ENCODE data around the gene PAK3. TPM values are rescaled to one million over a fixed set of nuclear protein-coding genes. Genes with fewer than 3 reads are reported as not detected.

The PAK3 gene
- total and polyA plus RNA-seq, 2 of the 8 experiments (the other 6 are each of a cell fraction or from before 2014, with no cell fraction given): 0.80 to 7.2 TPM

- Histone ChIP-seq H4K91ac (replicated peaks; ENCODE audit: insufficient read length, low read length) (no peak overlapping the region), H3K23ac (ENCODE audit: insufficient read length) (no peak overlapping the region), H3K56ac (replicated peaks; ENCODE audit: insufficient read length, low read depth, low read length) (no peak overlapping the region), H2BK5ac (ENCODE audit: low read depth, low read length) (no peak overlapping the region), H3K27me3 (replicated peaks in 1 of 4; ENCODE audit: control insufficient read depth in 3 of 4, extremely low read depth in 1 of 4, insufficient read depth in 3 of 4, low read length in 3 of 4) (no peaks in the 10 kb centered on the region), H2BK20ac (ENCODE audit: low read length) (no peak overlapping the region), H4K8ac (ENCODE audit: extremely low read depth, insufficient read depth, low read length) (no peak overlapping the region), H3K4me3 (ENCODE audit: extremely low read depth in 1 of 4, insufficient read depth in 2 of 4, low read depth in 3 of 4, low read length in 4 of 4) (no peak overlapping the region), H4K5ac (ENCODE audit: insufficient read length, low read depth, low read length) (no peak overlapping the region), H3K9me3 (ENCODE audit: insufficient read depth in 2 of 2, low read depth in 1 of 2, low read length in 1 of 2) (no peaks in the 10 kb centered on the region), H3K4me1 (replicated peaks in 1 of 4; ENCODE audit: control insufficient read depth in 3 of 4, insufficient read depth in 4 of 4, low read length in 3 of 4) (no peaks in the 10 kb centered on the region), H3K79me1 (ENCODE audit: low read depth, low read length) (no peaks in the 10 kb centered on the region), H3K27ac (ENCODE audit: low read depth, low read length) (no peak overlapping the region), H3K23me2 (ENCODE audit: low read depth, low read length) (no peaks in the 10 kb centered on the region), H3K9ac (replicated peaks in 1 of 4; ENCODE audit: extremely low read depth in 1 of 4, low read depth in 3 of 4, low read length in 3 of 4) (no peak overlapping the region), H2BK15ac (ENCODE audit: low read length) (no peak overlapping the region), H2BK12ac (ENCODE audit: low read depth, low read length) (no peak overlapping the region), H2AK5ac (ENCODE audit: low read depth, low read length) (no peak overlapping the region), H3K79me2 (ENCODE audit: control insufficient read depth in 1 of 2, insufficient read depth in 2 of 2, low read length in 2 of 2) (no peaks in the 10 kb centered on the region), H3K18ac (ENCODE audit: extremely low read depth, low read length) (no peak overlapping the region), H3K36me3 (ENCODE audit: control insufficient read depth in 2 of 4, insufficient read depth in 4 of 4, low read length in 3 of 4) (peaks cover 0 to 25% (median 1%) of the 10 kb centered on the region in 4 experiments; a peak in 3 of 8 replicates), H2BK120ac (replicated peaks; ENCODE audit: low read depth, low read length) (no peak overlapping the region), H3K14ac (ENCODE audit: insufficient read length) (no peak overlapping the region), H4K20me1 (replicated peaks in 1 of 2; ENCODE audit: control insufficient read depth in 1 of 2, insufficient read depth in 2 of 2, low read length in 2 of 2) (no peaks in the 10 kb centered on the region), H3K4me2 (ENCODE audit: insufficient read depth in 1 of 2, low read depth in 2 of 2, low read length in 2 of 2) (no peak overlapping the region), H3K4ac (replicated peaks; ENCODE audit: insufficient read length, low read depth, low read length) (no peak overlapping the region), H2AFZ (ENCODE audit: low read length) (no peak overlapping the region)
- POLR2A ChIA-PET (ENCODE audit: partially characterized antibody): no interaction called here
- DNase-seq (ENCODE audit: low read depth in 1 of 2, low spot score in 2 of 2): no peak
- peak; percentile 42 for FAIRE-seq
- CTCF ChIA-PET (ENCODE audit: partially characterized antibody): interaction anchor here (0.6 kb wide), 1 partner anchor 40 kb away, joined by 3 read pairs; no protein-coding TSS in a partner anchor
- no peak for TF ChIP-seq CHD1 (IDR thresholded peaks at IDR 0.05; ENCODE audit: low read depth, low read length)
- no peak for TF ChIP-seq JUN (IDR thresholded peaks at IDR 0.05; ENCODE audit: low read depth, low read length)
- TF ChIP-seq SP2 (IDR thresholded peaks at IDR 0.05; ENCODE audit: low read length): no peak
- no peak for TF ChIP-seq RBBP5 (IDR thresholded peaks at IDR 0.05; ENCODE audit: borderline replicate concordance, low read depth, low read length)
- no peak for TF ChIP-seq ATF3 (IDR thresholded peaks at IDR 0.05; ENCODE audit: insufficient read depth, low read depth, low read length)
- TF ChIP-seq HDAC6 (IDR thresholded peaks at IDR 0.05; ENCODE audit: low read depth, low read length): no peak
- TF ChIP-seq, protein P1, sequence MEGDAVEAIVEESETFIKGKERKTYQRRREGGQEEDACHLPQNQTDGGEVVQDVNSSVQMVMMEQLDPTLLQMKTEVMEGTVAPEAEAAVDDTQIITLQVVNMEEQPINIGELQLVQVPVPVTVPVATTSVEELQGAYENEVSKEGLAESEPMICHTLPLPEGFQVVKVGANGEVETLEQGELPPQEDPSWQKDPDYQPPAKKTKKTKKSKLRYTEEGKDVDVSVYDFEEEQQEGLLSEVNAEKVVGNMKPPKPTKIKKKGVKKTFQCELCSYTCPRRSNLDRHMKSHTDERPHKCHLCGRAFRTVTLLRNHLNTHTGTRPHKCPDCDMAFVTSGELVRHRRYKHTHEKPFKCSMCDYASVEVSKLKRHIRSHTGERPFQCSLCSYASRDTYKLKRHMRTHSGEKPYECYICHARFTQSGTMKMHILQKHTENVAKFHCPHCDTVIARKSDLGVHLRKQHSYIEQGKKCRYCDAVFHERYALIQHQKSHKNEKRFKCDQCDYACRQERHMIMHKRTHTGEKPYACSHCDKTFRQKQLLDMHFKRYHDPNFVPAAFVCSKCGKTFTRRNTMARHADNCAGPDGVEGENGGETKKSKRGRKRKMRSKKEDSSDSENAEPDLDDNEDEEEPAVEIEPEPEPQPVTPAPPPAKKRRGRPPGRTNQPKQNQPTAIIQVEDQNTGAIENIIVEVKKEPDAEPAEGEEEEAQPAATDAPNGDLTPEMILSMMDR (IDR thresholded peaks at IDR 0.05; ENCODE audit: control extremely low read depth in 1 of 3, insufficient read depth in 1 of 3, low read depth in 1 of 3, low read length in 3 of 3): no peak
- no peak for TF ChIP-seq USF2 (IDR thresholded peaks at IDR 0.05; ENCODE audit: low read length)
- no peak for TF ChIP-seq YY1 (IDR thresholded peaks at IDR 0.05; ENCODE audit: low read depth, low read length)
- TF ChIP-seq FOSL1 (IDR thresholded peaks at IDR 0.05; ENCODE audit: insufficient read depth, low read depth, low read length): no peak
- TF ChIP-seq POU5F1 (IDR thresholded peaks at IDR 0.05; ENCODE audit: low read depth, low read length): no peak
Observed at GRCh38 chrX:111127038-111127437, 31.0 kb downstream of the PAK3 start.
